GM21619 (cell line): ENCODE results near the gene ASH1L.
"Not testable (repeated sequence)": the region's sequence is repeated elsewhere in the genome, so short reads cannot be mapped to it uniquely, and the experiment has no call there.

Experiments used
- ATAC-seq: cut with Tn5 transposase; IDR thresholded peaks from one replicate; pipeline ENCODE4 v1.9.1; 2021; ENCODE audit not compliant: unreplicated experiment

ASH1L gene

DNA sequence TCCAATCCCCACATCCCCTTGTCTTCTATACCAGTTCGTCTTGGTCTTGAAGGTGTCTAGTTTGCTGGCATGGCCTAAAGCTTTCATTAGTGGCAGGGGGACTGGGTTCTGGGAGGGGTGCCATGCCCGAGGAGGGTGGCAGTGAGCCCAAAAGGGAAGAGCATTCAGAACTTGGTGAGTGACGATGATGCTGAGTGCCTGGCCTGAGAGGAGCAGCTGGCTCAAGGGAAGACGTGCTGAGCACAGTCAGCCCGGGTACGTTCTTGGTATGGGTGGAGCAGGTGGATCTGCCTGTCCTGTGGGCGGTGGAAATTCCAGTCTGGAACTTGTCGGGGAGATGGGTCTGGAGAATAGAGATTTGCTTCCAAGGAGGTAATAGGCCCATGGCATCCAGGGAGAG is 249.3 kb downstream of the ASH1L start:
- no peak for ATAC-seq

DNA sequence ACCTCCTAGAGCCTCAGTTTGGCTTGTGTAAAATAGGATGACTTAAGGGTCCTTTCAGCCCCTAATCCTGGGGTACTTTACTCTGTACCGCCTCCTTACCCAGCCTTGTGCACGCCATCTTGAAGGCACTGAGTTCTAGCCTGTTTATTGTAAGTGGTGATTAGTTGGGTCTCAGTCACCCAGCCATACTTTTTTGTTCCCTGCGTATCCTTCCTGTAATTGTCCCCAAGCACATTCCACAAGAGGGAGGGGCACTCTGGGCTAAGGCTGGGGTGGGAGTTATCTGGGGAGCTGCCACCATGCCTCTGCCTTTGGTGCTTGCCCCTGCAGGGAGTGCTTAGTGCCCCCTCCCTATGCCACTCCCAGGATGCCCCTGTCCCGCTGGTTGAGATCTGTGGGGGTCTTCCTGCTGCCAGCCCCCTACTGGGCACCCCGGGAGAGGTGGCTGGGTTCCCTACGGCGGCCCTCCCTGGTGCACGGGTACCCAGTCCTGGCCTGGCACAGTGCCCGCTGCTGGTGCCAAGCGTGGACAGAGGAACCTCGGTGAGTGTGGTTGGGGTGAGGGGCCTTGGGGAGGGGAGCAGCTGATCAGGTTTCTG is 253.1 kb downstream of the ASH1L start:
- ATAC-seq = no peak

GRCh38 chr1:155308493-155309422 is 253.8 kb downstream of the ASH1L start, which contains the start of gene FDPS:
TSS of gene FDPS (plus strand) at chr1:155308866. CDS start at chr1:155309790, 924 bp downstream.
- ATAC-seq = peak; percentile 89

- ATAC-seq = no peak
Measured at GRCh38 chr1:155307247-155307740, 255.3 kb downstream of the ASH1L start.

DNA sequence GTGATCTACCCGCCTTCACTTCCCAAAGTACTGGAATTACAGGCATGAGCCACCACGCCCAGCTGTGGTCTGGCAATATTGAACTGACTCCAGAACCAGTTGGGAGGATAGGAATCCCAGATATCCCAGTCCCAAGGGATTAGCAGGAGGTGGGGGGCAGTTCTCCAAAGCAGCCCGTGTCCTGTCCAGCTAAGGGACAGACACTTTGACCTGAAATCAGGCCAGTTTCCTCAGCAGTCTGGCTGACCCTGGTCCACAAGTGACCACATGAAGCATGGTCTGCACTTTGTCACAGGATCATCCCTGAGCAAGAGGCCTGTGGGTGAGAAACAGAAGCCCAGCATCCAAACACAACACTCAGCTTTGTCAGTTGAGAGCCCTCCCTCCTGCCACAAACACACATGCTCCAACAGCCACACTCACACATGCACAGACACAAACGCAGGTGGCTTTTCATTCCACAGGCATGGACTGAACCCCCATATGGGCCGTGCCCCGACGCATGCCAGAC is 256.7 kb downstream of the ASH1L start:
- no peak for ATAC-seq

GRCh38 chr1:155304558-155305063 is 258.0 kb downstream of the ASH1L start:
- no peak for ATAC-seq

GRCh38 chr1:155301342-155301841 is 261.2 kb downstream of the ASH1L start, which contains the start of gene PKLR:
TSS of gene PKLR (minus strand) at chr1:155301438. CDS start at chr1:155301395, 43 bp downstream.
- ATAC-seq = no peak

- ATAC-seq = no peak
Measured at GRCh38 chr1:155300553-155301329, 261.9 kb downstream of the ASH1L start.

DNA sequence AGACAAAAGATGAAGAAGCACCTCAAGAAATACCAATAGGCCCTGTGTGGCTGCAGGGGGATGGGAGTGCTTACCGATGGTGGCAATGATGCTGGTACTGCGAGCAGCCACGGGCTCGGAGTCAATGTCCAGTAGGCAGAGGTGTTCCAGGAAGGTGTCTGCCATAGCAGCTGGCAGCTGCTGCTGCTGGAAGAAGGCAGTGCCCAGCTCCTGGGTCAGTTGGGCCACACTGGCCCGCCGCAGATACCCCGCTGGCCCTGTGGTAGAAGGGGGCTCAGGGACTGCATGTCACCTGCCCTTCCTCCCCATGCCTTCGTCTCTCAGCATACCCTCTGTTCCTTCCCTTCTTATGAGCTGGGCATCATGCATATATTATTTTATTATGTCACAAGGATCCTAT is 262.6 kb downstream of the ASH1L start:
- no peak for ATAC-seq

- ATAC-seq = no peak
Measured at GRCh38 chr1:155297384-155297783, 265.2 kb downstream of the ASH1L start.

DNA sequence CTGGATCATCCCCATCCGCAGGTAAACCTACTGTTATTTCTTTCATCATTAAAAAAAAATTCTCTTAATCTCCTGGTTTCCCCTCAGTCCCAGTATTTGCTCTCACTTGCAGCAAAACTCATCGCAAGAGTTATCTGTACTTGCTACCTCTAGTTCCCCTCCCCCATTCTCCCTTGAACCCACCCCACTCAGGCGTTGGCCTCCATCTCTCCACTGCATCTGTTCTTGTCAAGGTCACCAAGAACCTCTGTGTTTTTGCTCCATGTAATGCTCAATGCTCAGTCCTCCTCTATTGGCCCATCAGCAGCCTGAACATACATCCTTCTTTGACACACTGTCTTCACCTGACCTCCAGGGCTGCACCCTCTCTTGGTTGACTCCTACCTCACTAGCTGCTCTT is 265.9 kb downstream of the ASH1L start:
- no peak for ATAC-seq

DNA sequence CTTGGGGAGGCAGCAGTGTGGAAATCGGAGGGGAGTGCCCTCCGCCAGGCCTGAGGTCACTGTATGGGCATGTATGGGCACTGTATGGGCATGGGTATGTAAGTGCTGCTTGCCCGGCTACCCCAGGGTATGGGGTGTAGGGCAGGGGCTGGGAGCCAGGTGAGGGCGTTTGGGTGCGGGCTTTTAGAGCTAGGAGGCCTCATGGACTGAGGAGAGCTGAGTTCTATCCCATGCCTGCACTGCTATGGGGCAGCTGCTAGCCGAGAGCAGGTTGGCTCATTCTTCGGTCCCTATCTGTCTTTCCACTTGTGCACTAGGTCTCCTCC is 266.7 kb downstream of the ASH1L start:
- no peak for ATAC-seq

- ATAC-seq = no peak
Measured at GRCh38 chr1:155295183-155295941, 267.2 kb downstream of the ASH1L start.

DNA sequence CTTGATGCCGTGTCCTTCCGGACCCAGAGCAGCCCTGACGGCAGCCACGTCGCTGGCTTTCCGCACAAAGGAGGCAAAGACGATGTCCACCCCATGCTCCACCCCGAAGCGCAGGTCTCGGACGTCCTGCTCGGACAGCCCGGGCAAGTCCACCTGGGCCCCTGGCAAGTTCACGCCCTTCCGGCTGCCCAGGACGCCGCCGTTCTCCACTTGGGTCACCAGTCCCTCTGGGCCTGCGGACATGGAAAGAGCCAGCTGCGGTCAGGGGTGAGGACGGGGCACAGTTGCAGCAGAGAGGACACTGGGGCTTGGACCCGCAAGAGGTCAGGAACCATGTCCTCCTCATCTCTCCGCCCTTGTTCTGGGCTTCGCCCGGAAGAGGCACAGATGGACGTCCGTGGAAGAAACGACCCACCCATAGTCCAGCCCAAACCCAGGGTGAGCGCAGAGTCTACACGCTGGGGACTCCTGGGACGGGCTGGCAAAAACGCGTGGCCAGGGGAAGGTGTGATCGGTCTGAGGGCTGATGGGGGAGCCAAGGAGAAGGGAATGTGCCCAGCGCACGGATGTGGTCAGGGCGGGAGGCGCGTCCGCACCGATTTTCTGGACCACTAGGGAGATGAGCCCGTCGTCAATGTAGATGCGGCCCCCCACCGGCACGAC is 268.0 kb downstream of the ASH1L start:
- no peak for ATAC-seq

DNA sequence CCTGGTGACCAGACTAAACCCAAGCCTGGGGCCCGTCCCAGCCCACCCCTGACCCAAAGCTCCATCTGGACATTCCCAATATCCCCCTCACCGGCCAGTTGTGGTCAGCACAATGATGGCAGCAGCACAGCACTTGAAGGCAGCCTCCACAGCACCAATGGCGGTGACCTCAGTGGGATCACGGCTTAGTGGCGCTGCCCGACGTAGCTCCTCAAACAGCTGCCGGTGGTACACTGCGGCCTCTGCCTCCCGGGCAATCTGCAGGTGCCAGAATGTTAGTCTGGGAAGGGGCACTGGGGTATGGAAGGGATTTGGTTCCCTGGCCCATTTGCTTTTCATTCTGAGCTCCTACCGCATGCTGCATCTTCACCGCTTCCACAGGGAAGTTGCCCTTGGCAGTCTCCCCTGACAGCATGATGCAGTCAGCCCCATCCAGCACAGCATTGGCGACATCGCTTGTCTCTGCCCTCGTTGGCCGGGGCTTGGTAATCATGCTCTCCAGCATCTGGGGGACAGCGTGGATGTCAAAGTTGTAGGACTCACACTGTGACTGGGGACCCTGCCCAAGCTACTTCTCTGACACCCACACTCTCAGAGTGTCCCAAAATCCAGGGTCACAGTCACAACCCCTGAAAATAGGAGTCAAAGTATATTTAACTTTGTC is 269.4 kb downstream of the ASH1L start:
- no peak for ATAC-seq

GRCh38 chr1:155291006-155291405 is 271.6 kb downstream of the ASH1L start:
- ATAC-seq = not testable (repeated sequence)

- ATAC-seq = no peak
Measured at GRCh38 chr1:155287987-155288543, 274.5 kb downstream of the ASH1L start.

DNA sequence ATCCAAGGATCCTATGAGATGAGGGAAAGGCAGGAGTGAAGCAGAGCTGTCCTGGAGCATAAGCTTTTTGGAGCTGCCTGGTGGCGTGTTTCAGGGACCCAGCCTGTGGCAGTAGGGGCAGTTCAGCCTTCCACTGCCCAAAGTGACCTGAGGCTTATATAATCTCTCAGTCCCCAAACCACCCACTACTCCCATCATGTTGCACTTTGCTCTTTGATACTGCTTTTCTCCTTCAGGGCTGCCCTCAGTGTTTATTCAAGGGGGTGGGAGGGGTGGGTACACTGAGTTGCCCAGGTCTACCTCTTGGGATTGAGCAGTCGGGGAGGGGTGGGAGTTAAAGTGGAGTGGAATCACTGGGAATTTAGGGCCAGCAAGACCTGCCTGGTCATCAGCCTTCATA is 276.1 kb downstream of the ASH1L start:
- ATAC-seq = no peak

DNA sequence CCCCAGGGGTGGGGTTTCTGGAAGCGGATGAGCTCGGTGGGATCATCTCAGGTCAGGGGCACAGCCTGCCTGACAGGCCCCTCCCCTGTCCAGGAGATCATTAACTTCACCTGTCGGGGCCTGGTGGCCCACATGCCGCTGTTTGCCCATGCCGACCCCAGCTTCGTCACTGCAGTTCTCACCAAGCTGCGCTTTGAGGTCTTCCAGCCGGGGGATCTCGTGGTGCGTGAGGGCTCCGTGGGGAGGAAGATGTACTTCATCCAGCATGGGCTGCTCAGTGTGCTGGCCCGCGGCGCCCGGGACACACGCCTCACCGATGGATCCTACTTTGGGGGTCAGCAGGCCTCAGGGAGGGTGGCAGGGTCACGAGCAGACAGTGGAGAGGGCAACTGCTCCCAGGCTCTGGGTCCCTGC is 277.0 kb downstream of the ASH1L start:
- ATAC-seq = no peak
